NCI-H187 (cell line): ENCODE results near the gene CPM.
"Not testable (repeated sequence)": the region's sequence is repeated elsewhere in the genome, so short reads cannot be mapped to it uniquely, and the experiment has no call there.

Source experiments
- DNase-seq, 2 experiments: peaks; one replicate each; lab custom pipeline; 2025; lab: John Stamatoyannopoulos, UW

CPM gene

DNA sequence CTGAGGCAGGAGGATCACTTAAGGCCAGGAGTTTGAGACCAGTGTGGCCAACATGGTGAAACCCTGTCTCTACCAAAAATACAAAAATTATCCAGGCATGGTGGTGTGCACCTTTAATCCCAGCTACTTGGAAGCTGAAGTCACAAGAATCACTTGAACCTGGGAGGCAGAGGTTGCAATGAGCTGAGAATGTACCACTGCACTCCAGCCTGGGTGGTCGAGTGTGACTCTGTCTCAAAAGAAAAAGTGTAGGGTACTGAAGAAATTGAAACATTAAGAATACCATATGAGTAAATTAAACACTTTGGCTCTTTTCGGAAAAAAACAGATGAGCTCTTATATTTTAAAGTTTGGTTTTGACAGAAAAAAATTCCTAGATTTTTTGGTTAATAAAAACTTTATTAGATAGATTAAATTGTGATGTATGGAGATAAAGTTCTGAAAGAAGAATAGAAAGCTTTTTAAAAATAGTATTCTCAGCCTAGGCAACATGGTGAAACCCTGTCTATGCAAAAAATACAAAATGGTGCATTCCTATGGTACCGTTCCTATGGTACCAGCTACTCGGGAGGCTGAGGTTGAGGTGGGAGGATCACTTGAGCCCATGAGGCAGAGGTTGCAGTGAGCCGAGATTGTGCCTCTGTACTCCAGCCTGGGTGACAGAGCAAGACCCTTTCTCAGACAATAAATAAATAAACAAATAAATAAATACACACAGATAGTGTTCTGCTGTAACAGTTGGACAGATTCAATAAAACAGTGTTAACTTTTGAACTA, 104.9 kb downstream of the CPM start:
- no peak for DNase-seq

DNA sequence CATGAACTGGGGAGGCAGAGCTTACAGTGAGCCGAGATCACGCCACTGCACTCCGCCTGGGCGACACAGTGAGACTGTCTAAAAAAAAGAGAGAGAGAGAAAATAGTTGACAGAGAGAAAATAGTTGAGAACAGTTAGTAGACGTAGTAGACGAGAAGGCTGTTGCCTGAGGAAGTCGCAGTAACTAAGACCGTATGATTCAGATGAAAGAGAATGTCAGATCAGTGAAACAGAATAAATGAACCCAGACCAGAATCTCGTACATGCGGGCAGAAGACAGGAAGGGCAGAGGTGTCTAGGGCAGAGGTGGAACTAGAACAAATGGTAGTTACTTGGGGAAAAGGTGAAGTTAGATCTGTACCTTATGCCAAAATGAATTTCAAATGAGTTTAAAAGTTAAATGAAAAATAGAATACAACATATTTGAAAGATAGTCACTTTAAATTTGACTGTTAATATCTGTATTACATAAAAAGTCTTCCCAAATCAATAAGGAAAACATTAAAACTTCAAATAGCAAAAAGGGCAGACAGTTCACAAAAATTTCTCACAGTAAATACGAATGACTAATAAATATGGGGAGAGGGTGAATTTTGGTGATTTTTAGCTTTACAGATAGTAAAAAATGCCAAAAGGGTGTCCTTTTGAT, 107.3 kb downstream of the CPM start:
- no peak for DNase-seq

DNA sequence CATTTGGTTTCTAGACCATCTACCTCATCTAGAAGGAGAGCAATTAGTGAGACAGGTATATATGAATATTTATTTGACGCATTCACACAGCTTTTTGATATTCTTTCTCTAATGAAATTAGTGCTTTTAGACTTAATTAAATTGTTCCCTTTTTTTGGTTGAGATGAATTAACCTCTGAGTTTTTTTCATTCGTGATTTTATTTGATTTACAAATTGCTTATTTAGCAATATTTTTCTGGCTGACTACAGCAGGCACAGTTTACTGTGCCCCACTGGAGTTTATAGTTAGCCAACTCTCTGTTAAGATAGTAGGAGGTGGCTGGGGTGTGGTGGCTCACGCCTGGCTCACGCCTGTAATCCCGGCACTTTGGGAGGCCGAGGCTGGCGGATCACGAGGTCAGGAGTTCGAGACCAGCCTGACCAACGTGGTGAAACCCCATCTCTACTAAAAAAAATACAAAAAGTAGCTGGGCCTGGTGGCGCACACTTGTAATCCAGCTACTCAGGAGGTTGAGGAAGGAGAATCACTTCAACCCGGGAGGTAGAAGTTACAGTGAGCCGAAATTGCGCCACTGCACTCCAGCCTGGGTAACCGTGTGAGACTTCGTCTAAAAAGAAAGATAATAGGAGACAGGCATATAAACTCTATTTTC, 108.2 kb downstream of the CPM start:
- no peak for DNase-seq

DNA sequence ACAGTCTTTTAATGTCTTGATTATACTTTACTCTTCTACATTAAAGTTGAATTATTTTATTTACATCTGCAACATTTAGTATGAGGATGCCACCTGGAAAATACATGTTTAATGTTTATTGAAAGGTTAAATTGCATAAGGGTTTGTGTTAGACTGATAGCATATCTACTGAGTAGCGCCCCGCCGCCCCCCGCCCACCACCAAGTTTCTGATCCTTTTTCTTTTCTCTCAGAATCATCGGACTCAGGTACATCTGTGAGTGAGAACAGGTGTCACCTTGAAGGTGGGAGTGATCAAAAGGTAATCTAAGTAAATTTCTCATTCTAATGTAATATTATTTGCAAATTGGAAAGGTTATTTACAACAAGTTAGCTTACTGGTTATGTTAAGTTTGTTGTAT, 108.8 kb downstream of the CPM start:
- no peak for DNase-seq

DNA sequence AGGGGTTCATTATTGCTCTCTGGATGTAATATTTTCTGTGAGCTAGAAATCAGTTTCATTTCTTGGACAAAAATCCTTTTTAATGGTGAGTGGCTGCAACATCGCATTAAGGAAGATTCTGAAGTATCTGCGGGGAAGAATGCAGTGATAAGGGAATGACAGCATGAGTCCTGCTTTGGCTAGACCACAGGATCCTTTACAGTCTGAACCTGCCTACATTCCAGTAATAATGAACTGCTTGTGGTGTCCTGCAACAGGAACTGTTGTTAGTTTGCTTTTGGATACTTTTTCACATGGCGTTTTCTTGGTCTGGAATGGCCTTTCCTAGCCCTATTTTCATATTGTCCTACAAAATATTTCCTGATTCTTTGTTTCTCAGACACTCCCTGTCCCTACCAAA, 109.3 kb downstream of the CPM start:
- DNase-seq, result no peak

DNA sequence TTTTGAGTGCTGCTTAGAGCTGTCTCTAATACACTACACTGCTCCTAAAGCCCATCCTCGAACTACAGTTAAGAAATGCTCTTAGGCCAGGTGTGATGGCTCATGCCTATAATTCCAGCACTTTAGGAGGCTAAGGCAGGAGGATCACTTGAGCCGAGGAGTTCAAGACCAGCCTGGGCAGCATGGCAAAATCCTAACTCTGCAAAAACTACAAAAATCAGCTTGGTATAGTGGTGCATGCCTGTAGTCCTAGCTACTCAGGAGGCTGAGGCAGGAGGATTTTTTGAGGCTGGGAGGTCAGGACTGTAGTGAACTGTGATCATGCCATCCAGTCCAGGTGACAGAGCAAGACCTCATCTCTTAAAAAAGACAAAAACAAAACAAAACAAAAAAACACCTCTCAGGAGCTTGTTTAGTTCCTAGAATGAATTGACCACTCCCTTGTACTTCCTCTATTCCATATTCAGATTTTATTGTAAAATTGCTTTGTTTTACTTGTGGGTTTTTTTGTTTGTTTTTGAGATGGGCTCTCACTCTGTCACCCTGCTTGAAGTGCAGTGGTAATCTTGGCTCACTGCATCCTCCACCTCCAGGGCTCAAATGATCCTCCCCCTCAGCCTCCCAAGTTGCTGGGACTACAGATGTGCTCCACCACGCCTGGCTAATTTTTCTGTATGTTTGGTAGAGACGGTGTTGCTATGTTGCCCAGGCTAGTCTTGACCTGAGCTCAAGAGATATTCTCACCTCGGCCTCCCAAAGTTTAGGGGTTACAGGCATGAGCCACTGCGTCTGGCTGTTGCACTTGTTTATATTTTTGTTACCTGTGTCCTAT, 111.4 kb downstream of the CPM start:
- no peak for DNase-seq

DNA sequence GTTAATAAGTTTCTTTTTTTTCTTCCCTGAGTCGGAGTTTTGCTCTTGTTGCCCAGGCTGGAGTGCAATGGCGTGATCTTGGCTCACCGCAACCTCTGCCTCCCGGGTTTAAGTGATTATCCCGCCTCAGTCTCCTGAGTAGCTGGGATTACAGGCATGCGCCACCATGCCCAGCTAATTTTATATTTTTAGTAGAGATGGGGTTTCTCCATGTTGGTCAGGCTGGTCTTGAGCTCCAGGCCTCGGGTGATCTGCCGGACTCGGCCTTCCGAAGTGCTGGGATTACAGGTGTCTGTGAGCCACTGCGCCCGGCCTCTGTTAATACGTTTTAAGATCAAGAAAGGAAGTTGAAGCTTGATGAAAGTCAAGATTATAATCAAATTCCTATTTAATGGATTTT, 113.5 kb downstream of the CPM start:
- DNase-seq, result not testable (repeated sequence)

DNA sequence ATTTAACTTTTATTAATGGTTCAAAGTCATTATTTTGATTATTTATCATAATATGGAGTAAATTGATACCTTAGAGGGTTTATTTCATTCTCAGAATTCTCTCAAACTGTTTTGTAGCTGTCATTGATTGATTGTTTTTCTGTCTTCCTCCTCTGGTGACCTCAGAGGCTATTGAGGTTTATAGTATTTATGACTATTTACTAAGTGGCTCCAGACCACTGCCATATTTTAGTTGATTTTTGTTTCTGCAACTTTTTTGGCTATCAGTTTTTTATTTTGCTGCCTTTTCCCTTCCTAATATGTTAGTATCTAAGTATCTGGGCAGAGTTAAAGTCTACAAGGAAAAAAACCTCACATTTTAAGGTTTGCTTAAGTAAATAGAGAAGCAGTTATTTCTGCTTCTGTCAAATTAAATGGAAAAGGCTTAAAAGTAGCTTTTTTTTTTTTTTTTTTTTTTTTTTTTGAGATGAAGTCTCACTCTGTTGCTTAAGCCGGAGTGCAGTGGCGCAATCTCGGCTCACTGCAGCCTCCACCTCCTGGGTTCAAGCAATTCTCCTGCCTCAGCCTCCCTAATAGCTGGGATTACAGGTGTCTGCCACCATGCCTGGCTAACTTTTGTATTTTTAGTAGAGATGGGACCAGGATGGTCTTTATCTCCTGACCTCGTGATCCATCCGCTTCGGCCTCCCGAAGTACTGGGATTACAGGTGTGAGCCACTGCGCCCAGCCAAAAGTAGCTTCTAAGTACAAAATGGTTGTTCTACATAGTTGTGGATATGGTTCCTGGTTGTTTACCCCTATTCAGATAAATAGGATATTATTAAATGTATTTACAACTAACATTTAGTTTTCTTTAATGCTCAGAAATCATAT, 116.8 kb downstream of the CPM start:
- no peak for DNase-seq

DNA sequence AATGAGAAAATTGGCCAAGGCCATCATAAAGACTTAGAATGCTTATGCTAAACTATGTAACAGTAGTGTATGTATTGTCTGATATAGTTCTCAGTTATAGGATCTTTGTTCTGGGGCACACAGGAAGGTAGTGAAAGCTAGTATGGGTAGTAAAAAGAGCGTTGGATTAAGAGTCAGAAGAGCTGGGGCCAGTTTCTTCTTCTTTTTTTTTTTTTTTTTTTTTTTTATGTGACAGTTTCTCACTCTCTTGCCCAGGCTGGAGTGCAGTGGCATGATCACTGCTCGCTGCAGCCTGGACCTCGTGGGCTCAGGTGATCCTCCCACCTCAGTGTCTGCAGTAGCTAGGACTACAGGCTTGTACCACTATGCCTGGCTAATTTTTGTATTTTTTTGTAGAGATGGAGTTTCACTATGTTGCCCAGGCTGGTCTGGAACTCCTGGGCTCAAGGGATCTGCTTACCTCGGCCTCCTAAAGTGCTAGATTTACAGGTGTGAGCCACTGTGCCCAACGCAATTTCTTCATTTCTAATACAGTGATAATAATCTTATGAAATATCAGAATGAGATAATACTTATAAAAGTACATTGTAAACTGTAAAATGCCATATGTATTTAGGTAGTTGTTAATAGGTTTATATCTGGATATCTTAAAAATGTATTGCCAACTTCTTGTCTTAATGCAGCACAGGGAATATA, 117.6 kb downstream of the CPM start:
- DNase-seq, result no peak

DNA sequence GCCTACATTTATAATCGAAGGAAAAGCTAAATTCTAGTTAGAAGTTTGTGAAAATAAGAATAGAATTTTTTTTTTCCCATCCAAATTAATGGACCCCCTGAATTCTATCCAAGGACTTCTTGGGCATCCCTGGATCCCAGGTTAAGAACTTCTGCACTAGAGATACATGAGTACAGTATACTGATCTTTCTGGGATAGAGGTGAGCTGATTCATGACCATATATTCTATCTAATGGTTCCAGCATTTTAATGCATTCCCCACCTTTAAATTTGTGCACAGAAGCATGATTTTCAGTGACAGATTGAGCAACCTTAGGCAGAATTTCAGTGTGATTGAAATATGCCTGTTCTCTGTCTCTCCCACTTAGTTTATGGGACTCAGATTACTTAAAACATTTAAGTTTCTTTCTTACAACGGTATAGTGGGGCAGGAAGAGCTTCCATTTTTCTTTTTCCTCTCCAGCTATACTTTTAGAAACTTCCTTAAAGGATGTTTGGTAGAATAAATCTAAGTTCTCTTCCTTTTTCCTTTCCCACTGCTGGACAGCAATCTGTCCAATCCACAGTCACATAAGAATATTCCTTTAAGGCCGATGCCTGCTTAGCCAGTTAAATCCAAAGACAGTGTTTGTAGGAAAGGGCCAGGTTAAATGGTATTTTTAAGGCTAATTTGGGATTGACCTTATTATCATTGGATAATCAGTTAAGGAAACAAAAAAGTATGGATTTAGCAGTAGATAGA, 118.3 kb downstream of the CPM start:
- no peak for DNase-seq

DNA sequence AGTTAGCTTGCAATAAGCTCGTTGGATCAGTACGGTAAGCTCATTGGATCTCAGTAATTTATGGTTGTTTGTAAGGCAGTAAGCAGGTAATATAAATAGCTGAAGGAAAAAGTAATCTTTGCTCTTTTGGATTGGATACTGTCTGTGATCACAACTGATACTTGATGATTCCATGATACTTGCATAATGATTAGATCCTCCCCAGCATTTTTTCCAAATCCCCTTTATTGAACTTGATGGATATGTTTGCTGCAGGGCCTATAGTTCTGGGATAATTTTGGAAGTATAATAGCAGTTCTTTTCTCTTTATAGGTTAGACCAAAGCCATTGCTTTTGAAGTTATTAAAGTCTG, 119.8 kb downstream of the CPM start:
- no peak for DNase-seq

DNA sequence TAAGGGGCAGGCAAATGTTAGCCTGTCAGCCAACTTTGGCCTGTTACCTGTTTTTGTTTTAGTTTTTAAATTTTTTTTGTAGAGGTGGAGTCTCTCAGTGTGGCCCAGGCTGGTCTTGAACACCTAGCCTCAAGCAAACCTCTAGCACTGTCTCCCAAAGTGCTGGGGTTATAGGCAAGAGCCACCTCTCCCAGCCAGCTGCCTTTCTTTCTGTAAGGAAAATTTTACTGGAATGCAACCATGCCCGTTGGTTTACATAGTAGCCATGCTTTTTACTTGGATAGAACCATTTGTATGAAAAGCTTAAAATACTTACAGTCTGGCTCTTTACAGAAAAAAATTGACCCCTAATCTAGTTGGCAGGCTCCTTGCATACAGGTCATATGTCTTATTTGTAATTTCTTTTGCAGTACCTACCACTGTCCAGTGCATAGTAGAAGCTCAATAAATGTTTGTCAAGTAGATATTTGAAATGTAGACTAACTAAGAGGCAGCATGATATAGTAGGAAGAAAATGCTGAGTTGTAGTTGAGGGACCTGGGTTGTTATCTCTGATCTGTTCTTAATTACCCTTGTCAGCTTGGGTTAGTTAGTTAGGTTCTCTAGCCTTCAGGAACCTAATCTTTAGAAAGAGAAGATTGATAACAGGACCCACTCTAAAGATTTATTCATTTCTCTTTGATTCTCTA, 120.3 kb downstream of the CPM start:
- DNase-seq, result no peak

DNA sequence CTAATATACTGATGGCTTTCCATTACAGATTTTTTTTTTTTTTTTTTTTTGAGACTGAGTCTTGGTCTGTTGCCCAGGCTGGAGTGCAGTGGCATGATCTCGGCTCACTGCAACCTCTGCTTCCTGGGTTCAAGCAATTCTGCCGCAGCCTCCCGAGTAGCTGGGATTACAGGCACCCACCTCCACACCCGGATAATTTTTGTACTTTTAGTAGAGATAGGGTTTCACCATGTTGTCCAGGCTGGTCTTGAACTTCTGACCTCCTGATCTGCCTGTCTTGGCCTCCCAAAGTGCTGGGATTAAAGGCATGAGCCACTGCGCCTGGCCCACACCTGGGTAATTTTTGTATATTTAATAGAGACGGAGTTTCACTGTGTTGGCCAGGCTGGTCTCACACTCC, 121.4 kb downstream of the CPM start:
- not testable (repeated sequence) for DNase-seq

DNA sequence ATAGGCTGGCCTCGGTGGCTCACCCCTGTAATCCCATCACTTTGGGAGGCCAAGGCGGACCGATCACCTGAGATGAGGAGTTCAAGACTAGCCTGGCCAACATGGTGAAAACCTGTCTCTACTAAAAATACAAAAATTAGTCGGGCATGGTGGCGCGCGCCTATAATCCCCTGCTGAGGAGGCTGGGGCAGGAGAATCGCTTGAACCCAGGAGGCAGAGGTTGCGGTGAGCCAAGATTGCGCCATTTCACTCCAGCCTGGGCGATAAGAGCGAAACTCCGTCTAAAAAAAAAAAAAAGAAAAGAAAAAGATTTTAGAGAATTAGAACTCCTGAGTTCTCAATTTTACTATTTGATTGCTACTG, 123.0 kb downstream of the CPM start:
- not testable (repeated sequence) for DNase-seq

DNA sequence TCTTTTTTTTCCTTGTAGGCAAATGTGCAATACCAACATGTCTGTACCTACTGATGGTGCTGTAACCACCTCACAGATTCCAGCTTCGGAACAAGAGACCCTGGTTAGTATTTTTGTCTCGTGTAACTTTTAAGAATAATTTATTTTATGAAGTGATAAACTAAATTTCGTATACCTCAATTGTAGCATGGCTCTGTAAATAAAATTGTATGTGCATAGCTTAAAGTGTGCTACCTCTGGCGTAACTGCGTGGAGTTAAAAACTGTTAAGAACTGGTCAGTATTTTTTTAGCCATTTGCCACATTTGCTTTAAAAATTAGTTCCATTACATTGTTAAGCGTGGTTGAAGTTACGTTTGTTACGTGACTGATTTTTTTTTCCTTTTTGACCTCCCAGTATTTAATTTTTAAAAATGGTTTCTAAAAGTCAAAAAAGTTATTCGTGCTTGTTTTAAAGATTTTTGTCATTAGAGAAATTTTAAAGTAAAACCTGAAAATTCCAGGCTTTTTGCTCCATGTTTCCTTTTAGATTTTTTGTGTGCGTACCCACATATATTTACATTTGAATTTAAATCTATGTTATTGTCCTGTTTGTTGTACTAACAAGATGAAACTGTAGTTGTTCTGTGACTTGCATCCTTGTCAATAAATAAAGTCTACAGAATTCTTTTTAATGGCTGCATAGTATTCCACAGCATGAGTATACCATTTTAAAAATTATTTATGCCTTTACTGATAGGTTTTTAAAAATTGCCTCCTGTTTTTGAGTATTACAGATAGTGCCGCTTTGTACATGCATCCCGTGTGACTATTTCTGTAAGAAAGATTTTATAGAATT, 123.6 kb downstream of the CPM start:
- no peak for DNase-seq

DNA sequence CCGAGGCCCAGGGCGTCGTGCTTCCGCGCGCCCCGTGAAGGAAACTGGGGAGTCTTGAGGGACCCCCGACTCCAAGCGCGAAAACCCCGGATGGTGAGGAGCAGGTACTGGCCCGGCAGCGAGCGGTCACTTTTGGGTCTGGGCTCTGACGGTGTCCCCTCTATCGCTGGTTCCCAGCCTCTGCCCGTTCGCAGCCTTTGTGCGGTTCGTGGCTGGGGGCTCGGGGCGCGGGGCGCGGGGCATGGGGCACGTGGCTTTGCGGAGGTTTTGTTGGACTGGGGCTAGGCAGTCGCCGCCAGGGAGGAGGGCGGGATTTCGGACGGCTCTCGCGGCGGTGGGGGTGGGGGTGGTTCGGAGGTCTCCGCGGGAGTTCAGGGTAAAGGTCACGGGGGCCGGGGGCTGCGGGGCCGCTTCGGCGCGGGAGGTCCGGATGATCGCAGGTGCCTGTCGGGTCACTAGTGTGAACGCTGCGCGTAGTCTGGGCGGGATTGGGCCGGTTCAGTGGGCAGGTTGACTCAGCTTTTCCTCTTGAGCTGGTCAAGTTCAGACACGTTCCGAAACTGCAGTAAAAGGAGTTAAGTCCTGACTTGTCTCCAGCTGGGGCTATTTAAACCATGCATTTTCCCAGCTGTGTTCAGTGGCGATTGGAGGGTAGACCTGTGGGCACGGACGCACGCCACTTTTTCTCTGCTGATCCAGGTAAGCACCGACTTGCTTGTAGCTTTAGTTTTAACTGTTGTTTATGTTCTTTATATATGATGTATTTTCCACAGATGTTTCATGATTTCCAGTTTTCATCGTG, 124.4 kb downstream of the CPM start:
- DNase-seq, result peak; percentile 87 to 89

DNA sequence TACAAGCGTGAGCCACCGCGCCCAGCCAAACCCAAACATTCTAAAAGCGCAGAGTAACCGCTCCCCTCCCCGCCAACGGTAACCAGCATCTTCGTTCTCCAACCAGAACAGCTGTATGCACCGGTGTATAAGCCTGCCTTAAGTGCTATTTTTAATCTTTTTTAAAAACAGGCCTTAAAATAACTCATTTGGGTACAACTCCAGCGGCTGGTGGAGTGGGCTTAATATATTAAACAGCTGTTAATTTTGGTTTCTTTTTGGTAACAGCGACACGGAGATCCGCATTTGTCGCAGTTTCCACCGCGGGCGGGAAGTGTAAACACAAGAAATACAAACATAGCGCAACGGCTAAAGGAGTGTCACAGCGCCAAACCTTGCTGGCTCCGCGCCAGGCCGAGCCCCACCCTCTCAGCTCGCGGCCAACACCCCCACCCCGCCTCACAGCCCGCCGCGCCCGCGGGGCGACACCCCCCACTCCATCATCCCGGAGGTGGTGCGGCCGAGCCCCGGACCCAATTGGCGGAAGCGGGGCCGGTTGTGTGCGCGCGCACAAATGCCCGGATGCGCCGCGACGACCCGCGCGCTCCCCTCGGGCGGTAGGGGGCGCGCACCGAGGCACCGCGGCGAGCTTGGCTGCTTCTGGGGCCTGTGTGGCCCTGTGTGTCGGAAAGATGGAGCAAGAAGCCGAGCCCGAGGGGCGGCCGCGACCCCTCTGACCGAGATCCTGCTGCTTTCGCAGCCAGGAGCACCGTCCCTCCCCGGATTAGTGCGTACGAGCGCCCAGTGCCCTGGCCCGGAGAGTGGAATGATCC, 125.2 kb downstream of the CPM start, which contains the start of gene MDM2:
Gene MDM2 (plus strand): TSS at position 602 of the 812 bp plus-strand sequence. CDS start 301 bp downstream, outside the sequence.
- peak; percentile 95 to 96 for DNase-seq
